Hair follicle dermal papilla cell (primary cell): ENCODE results near the gene BRD2. TPM values are rescaled to one million over a fixed set of nuclear protein-coding genes. Genes with fewer than 3 reads are reported as not detected.

Experiments used
- total RNA-seq: library from RNA; depleted of rRNA; stranded (reverse); fragments of >200 nt; gene quantifications from 2 replicates; pipeline ENCODE4 v1.2.3, GENCODE V29; 2012

Gene BRD2
- 162 and 165 TPM in 2 replicates for total RNA-seq

GRCh38 chr6:32968093-32968866, at the start of gene BRD2:
BRD2 (plus strand) TSS chr6:32968594; CDS start chr6:32972899, 4,305 bp downstream.

GRCh38 chr6:32940656-32941213, 27.7 kb upstream of the BRD2 start, which contains the start of gene HLA-DMB:
HLA-DMB (minus strand) TSS chr6:32941028; CDS start chr6:32940807, 221 bp downstream.

GRCh38 chr6:32952817-32953739, 15.3 kb upstream of the BRD2 start, which contains the start of gene HLA-DMA:
HLA-DMA (minus strand) TSS chr6:32953097; CDS start chr6:32953036, 61 bp downstream.

GRCh38 chr6:33008944-33009861, 40.8 kb downstream of the BRD2 start, which contains the start of gene HLA-DOA:
HLA-DOA (minus strand) TSS chr6:33009591.

Other genes with a start within 250 kb of the BRD2 start
- not detected in 2 replicates for gene HLA-DQA2, start 227.2 kb upstream of the BRD2 start, total RNA-seq
- gene HLA-DQB2, start 205.1 kb upstream of the BRD2 start, total RNA-seq, result not detected in 2 replicates
- 0.32 TPM in 1 of 2 replicates, not detected in the other for gene HLA-DOB, start 151.6 kb upstream of the BRD2 start, total RNA-seq
- gene TAP2, start 129.9 kb upstream of the BRD2 start, total RNA-seq, result 15.1 and 19.8 TPM in 2 replicates
- 59.1 and 69.7 TPM in 2 replicates for gene PSMB8, start 124.5 kb upstream of the BRD2 start, total RNA-seq
- 65.0 and 67.2 TPM in 2 replicates for gene TAP1, start 114.9 kb upstream of the BRD2 start, total RNA-seq
- gene PSMB9, start 114.4 kb upstream of the BRD2 start, total RNA-seq, result 30.0 and 47.0 TPM in 2 replicates
- 0.49 and 0.65 TPM in 2 replicates for gene HLA-DMB, start 27.6 kb upstream of the BRD2 start, total RNA-seq
- 5.7 TPM in 2 replicates for gene HLA-DMA, start 15.5 kb upstream of the BRD2 start, total RNA-seq
- gene HLA-DOA, start 41.0 kb downstream of the BRD2 start, total RNA-seq, result 0.49 and 0.65 TPM in 2 replicates
- gene HLA-DPA1, start 105.1 kb downstream of the BRD2 start, total RNA-seq, result 6.7 and 12.2 TPM in 2 replicates
- gene HLA-DPB1, start 107.4 kb downstream of the BRD2 start, total RNA-seq, result 10.9 and 18.3 TPM in 2 replicates
- 0.61 and 0.65 TPM in 2 replicates for gene COL11A2, start 223.9 kb downstream of the BRD2 start, total RNA-seq
- gene RXRB, start 232.1 kb downstream of the BRD2 start, total RNA-seq, result 28.4 and 30.5 TPM in 2 replicates
- 132 and 144 TPM in 2 replicates for gene SLC39A7, start 232.3 kb downstream of the BRD2 start, total RNA-seq
- gene HSD17B8, start 236.1 kb downstream of the BRD2 start, total RNA-seq, result 5.0 and 5.2 TPM in 2 replicates
- gene RING1, start 239.9 kb downstream of the BRD2 start, total RNA-seq, result 23.4 and 24.3 TPM in 2 replicates